GM13976 (cell line): Measurements from ENCODE around the gene GEMIN8.

Experiments
- DNase-seq: peaks from one replicate; pipeline ENCODE4 v3.0.0; 2012; ENCODE audit warnings: low spot score
- CTCF ChIP-seq: IDR thresholded peaks from 2 replicates; pipeline ENCODE4 v1.5.1; 2012; ENCODE audit warnings: borderline replicate concordance, mild to moderate bottlenecking; ENCODE audit not compliant: insufficient read depth; ENCODE audit errors: extremely low read depth, missing control alignments, control extremely low read depth
- in situ Hi-C: fragments of 300-500 bp; cut with MboI; formaldehyde crosslinking; loops from one replicate; pipeline ENCODE4 v1.12.0; 2022; ENCODE audit warnings: low sequenced_read_pairs, mixed read lengths, inconsistent platforms; ENCODE audit not compliant: unreplicated experiment

The GEMIN8 gene

GRCh38 chrX:14029425-14030173 is at the start of gene GEMIN8:
TSS of gene GEMIN8 (minus strand) at chrX:14029892. CDS start at chrX:14021478, 8,414 bp downstream.
- peak; percentile 19 for TF ChIP-seq CTCF
- in situ Hi-C loops = loop anchor here (5.0 to 10.0 kb wide), 4 partner anchors 135 to 515 kb away; no protein-coding TSS in a partner anchor
- peak; percentile 81 for DNase-seq

GRCh38 chrX:14076639-14077038 is 46.9 kb upstream of the GEMIN8 start:
- no peak for DNase-seq
- no peak for TF ChIP-seq CTCF
- in situ Hi-C loops = loop anchor here (25.0 kb wide), 3 partner anchors 461 to 1161 kb away; partner anchors contain the start of gene GLRA2

- in situ Hi-C loops = no loop called here
- no peak for TF ChIP-seq CTCF
- no peak for DNase-seq
Measured at GRCh38 chrX:14073556-14073955, 43.9 kb upstream of the GEMIN8 start.

- in situ Hi-C loops = no loop called here
- DNase-seq = no peak
- no peak for TF ChIP-seq CTCF
Measured at GRCh38 chrX:14073071-14073470, 43.4 kb upstream of the GEMIN8 start.

- TF ChIP-seq CTCF = no peak
- DNase-seq = no peak
- in situ Hi-C loops = no loop called here
Measured at GRCh38 chrX:14065800-14066199, 36.1 kb upstream of the GEMIN8 start.

- DNase-seq = no peak
- no peak for TF ChIP-seq CTCF
Measured at GRCh38 chrX:14064626-14065432, 35.1 kb upstream of the GEMIN8 start.

More at GRCh38 chrX:14064626-14065432, 35.1 kb upstream of the GEMIN8 start:
- in situ Hi-C loops = no loop called here
